Stimulated activated CD4-positive, alpha-beta T cell treated with anti-CD3 and anti-CD28 coated beads, Interleukin-1b, Interleukin-23, amount 100 ng/mL, for 48 hours (primary cell): ENCODE results near the gene ARHGEF17.

Experiments used
- DNase-seq: peaks from one replicate; pipeline ENCODE4 v3.0.0-alpha.2; 2020

ARHGEF17 gene

DNA sequence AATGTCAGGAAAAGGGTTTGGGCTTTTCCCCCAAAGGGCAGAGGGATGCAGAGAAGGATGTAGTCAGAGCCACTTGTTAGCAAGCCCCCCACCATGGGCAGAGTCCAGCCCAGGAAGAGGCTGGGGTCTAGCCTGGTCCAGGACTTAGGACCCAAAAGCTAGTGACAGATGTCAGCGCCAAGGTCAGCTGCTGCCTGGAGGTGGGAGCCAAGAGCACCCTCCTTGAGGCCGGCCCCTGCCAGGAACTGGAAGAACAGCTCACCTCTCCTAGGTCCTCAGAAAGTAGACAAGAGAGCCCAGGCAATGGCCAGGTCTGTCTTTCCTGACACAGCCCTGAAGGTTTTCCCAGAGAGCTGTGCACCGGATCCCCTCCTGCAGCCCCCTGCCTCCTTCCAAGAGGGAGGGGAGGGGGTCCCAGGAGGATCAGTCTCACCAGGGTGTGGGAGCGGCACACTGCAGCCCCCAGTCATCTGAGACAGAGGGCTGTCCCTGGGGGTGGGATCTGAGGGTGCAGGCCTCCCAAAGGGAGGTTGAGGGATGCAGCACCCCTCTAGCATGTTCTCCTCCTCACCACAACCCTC is 14.6 kb upstream of the ARHGEF17 start:
- no peak for DNase-seq

DNA sequence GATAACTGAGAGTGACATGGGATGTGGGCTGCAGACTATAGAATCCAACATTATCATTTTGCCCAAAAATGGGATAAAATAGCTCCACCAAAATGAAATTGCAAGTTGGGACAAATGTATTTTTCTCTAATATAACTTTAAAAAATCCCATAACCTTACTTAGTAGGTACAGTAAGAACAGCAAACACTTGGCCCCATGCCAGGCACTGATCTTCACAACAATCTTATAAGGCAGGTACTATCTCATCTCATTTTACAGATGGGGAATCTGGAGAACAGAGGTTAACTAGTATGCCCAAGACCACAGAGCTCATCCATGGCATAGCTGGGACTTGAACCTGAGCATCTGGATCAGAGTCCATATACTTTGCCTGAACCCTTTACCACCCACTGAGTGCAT is 13.5 kb upstream of the ARHGEF17 start:
- DNase-seq, result no peak

GRCh38 chr11:73295241-73295995 is 12.7 kb upstream of the ARHGEF17 start:
- peak; percentile 83 for DNase-seq

GRCh38 chr11:73295996-73296318 is 12.1 kb upstream of the ARHGEF17 start:
- no peak for DNase-seq

- no peak for DNase-seq
These were observed 11.4 kb upstream of the ARHGEF17 start for GRCh38 chr11:73296501-73297230.

- DNase-seq, result no peak
These were observed 10.9 kb upstream of the ARHGEF17 start for GRCh38 chr11:73297231-73297590.

GRCh38 chr11:73297702-73298101 is 10.4 kb upstream of the ARHGEF17 start:
- DNase-seq, result no peak

DNA sequence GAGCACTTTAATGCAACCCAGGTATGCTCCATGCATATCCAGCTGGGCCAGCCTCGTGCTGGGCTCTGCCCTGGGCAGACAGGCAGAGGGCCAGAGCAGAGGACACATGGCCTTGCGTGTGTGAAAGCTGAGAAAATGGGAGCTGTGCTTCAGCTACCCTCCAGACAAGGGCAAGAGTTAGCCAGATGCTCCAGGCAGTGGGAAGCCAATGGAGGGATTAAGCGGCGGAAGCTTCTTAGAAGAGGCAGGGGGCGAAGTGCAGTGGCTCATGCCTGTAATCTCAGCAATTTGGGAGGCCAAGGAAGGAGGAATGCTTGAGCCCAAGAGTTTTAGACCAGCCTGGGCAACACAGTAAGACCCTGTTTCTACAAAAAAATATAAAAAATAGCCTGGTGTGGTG is 9.8 kb upstream of the ARHGEF17 start:
- no peak for DNase-seq

- no peak for DNase-seq
These were observed 8.3 kb upstream of the ARHGEF17 start for GRCh38 chr11:73299751-73300150.

DNA sequence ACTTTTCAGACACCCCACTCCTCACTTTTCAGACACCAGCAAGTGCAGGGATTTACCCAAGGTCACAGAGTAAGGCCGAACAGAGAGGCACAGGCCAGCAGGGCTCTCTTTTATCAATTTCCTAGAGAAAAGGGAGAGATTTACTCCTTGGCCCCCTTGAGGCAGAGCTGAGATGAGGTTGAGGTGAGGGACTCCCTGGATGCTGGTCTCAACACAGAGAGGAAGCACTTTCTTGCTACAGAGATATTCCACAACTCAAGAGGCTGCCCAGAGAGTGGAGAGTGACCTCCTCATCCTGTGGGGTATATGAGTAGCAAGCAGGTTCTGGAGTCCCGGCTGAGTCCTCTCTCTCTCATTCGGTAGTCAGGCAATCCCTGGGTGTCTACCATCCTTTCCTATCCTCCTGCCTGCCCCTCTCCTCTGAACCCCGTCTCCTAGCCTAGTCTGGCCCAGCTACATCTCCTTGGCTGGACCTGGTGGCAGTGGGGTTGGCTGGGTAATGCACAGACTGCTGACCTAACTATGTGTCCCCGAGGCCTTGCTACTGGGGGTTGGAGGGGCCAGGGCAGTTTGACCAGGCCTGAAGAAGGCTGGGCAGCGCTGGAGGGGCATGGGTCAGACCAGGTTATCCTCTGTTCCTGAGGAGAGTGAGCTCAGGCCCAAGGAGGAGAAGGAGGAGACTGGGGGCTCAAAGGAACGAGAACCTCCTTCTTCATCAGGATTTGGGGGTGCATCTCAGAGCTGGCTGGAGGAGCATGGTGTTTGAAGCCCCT is 1.8 kb upstream of the ARHGEF17 start:
- DNase-seq, result no peak

DNA sequence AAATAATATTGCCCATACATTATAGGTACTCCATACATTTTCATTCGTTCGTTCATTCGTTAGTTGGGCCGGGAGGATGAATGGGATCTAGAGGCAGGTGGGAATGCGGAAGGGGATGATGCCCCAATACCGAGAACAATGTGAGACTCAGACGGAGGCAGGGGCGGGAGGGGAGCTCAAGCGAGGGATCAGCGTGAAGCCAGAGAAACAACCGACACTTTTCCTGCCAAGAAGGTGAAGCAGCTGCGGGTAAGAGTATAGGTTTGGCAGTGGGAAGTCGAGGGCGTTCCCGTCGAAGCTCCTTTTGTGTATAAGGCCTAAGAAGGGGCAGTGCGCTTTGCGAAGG is 1.1 kb upstream of the ARHGEF17 start:
- no peak for DNase-seq

- DNase-seq, result peak; percentile 91
These were observed 613 bp upstream of the ARHGEF17 start for GRCh38 chr11:73307323-73308002.

DNA sequence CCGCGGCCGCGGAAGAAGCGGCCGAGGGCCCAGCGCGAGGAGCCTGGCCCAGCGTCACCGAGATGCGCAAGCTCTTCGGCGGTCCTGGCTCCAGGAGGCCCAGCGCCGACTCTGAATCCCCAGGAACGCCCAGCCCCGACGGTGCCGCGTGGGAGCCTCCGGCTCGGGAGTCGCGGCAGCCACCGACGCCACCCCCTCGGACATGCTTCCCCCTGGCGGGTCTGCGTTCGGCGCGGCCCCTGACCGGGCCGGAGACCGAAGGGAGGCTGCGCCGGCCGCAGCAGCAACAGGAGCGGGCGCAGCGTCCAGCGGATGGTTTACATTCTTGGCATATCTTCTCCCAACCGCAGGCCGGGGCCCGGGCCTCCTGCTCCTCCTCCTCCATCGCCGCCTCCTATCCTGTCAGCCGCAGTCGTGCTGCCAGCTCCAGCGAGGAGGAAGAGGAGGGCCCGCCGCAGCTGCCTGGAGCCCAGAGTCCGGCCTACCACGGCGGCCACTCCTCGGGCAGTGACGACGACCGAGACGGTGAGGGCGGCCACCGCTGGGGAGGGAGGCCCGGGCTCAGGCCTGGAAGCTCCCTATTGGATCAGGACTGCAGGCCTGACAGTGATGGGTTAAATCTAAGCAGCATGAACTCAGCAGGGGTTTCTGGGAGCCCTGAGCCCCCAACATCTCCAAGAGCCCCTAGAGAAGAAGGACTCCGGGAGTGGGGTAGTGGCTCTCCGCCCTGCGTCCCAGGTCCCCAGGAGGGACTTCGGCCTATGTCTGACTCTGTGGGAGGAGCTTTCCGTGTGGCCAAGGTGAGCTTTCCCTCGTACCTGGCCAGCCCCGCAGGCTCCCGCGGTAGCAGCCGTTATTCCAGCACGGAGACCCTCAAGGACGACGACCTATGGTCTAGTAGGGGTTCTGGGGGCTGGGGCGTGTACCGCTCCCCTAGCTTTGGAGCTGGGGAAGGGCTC is 1.2 kb downstream of the ARHGEF17 start:
- no peak for DNase-seq

GRCh38 chr11:73310076-73310475 is 2.0 kb downstream of the ARHGEF17 start:
- no peak for DNase-seq

- no peak for DNase-seq
These were observed 2.8 kb downstream of the ARHGEF17 start for GRCh38 chr11:73310661-73311393.

- no peak for DNase-seq
These were observed 3.4 kb downstream of the ARHGEF17 start for GRCh38 chr11:73311394-73311869.

- no peak for DNase-seq
These were observed 4.0 kb downstream of the ARHGEF17 start for GRCh38 chr11:73312036-73312435.

DNA sequence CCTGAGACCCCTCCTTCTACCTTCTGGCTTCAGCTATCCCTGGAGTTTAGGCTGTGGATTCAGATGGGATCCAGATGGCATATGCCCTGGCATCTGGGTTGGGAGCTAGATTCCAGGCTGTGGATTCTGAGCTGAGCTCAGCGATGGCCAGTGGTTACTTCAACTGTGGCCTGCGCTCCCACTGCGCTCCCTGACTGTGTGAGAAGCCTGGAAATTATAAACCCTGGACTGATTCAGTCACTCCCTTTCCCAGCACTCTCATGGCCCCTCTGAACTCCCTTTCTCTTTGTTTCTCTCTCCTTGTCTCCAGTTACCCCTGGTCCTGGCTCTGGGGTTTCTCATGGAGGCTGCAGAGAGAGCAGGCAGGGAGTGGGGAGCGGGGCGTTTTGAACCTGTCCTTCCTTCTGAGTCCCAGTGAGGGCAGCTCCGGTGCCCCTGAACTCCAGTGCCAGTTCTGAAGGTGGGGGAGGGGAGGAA is 4.8 kb downstream of the ARHGEF17 start:
- no peak for DNase-seq

- no peak for DNase-seq
These were observed 5.6 kb downstream of the ARHGEF17 start for GRCh38 chr11:73313652-73314051.

- no peak for DNase-seq
These were observed 6.3 kb downstream of the ARHGEF17 start for GRCh38 chr11:73314117-73314961.
